ENCODE results near the gene TP53I13. TPM values are rescaled to one million over a fixed set of nuclear protein-coding genes. Genes with fewer than 3 reads are reported as not detected.

TP53I13 gene
- total RNA-seq, 1 experiment from 2014 or later, result 123 TPM

DNA sequence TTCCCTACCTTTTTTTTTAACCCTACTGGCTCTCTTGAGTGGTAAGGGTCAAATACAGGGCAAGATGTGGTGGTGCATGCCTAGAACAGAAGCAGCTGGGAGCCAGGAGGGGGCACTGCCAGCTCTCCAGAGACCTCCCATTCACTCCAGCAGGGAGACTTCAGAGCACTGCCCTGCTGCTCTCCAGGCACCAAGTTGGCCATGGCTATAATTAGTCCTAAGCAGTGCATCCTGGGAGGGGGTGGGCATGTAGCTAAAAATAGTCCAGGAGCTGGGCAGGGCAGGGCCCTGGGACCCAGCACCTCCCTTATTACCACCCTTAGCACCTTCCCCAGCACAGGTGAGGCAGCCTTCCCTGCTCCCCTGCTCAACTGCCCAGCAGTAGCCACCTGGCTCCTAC lies 50.8 kb downstream of the TP53I13 start:
- no peaks in the 10 kb centered on the region for H3K36me3 ChIP-seq (ENCODE audit: control insufficient read depth, insufficient read depth, low read length)
- BruUV-seq (replicated peaks), result no TSS peak
- ATAC-seq, result no peak
- ChIA-PET CTCF (interaction anchor here (0.7 to 1.4 kb wide), 3 partner anchors 43 to 160 kb away, joined by 3 to 4 read pairs (median 4); no protein-coding TSS in a partner anchor), POLR2A (no interaction called here)
- peaks cover 48% of the 10 kb centered on the region for H3K4me1 ChIP-seq (ENCODE audit: control insufficient read depth, insufficient read depth, low read length)
- no peak for DNase-seq (ENCODE audit: low read depth, low spot score)
- intact Hi-C loops (cut with micrococcal nuclease; ENCODE audit: unreplicated experiment), result no loop called here
- H3K27me3 ChIP-seq (ENCODE audit: control insufficient read depth, insufficient read depth, low read length), result no peaks in the 10 kb centered on the region
- no peaks in the 10 kb centered on the region for H3K9me3 ChIP-seq (ENCODE audit: control insufficient read depth, insufficient read depth, low read depth, low read length)
- H3K4me3 ChIP-seq (ENCODE audit: low read depth in 2 of 2, low read length in 2 of 2), result no peak overlapping the region
- TF ChIP-seq, protein P1, sequence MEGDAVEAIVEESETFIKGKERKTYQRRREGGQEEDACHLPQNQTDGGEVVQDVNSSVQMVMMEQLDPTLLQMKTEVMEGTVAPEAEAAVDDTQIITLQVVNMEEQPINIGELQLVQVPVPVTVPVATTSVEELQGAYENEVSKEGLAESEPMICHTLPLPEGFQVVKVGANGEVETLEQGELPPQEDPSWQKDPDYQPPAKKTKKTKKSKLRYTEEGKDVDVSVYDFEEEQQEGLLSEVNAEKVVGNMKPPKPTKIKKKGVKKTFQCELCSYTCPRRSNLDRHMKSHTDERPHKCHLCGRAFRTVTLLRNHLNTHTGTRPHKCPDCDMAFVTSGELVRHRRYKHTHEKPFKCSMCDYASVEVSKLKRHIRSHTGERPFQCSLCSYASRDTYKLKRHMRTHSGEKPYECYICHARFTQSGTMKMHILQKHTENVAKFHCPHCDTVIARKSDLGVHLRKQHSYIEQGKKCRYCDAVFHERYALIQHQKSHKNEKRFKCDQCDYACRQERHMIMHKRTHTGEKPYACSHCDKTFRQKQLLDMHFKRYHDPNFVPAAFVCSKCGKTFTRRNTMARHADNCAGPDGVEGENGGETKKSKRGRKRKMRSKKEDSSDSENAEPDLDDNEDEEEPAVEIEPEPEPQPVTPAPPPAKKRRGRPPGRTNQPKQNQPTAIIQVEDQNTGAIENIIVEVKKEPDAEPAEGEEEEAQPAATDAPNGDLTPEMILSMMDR (IDR thresholded peaks at IDR 0.05), result peak; percentile 70
- TF ChIP-seq SIN3A (IDR thresholded peaks at IDR 0.05; ENCODE audit: borderline replicate concordance, insufficient read depth, low read depth, low read length) (no peak), POLR2AphosphoS5 (IDR thresholded peaks at IDR 0.05; ENCODE audit: low read depth, low read length) (no peak)
- in situ Hi-C loops (cut with HindIII; ENCODE audit: low pct_unique_long_range_greater_than_20kb, low sequenced_read_pairs), result no loop called here
- H3K27ac ChIP-seq (ENCODE audit: low read length), result no peak overlapping the region

DNA sequence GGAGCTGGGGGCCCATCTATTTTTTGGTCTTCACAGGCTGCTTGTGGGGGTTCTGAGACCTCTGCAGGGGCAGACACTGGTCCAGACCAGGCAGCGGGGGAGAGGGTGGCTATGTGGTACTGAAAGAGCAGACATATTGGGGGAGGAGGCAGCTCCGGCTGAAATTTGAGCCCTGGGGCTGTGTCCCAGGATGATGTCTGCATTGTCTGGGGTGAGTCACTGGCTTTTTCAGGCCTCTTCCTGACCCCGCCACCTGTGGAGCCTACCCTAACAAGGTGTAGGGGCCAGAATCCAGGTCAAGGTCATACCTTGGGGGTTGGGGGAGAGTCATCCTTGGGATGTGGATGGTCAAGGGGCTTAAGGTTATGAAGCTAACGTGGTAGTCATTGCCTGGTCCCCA lies 51.8 kb downstream of the TP53I13 start:
- ChIA-PET CTCF (no interaction called here), POLR2A (no interaction called here)
- BruUV-seq (replicated peaks), result no TSS peak
- no peaks in the 10 kb centered on the region for H3K9me3 ChIP-seq (ENCODE audit: control insufficient read depth, insufficient read depth, low read depth, low read length)
- in situ Hi-C loops (cut with HindIII; ENCODE audit: low pct_unique_long_range_greater_than_20kb, low sequenced_read_pairs), result no loop called here
- intact Hi-C loops (cut with micrococcal nuclease; ENCODE audit: unreplicated experiment), result no loop called here
- ATAC-seq (no peak), DNase-seq (ENCODE audit: low read depth, low spot score) (no peak)
- TF ChIP-seq, protein P1 (IDR thresholded peaks at IDR 0.05), result no peak
- TF ChIP-seq POLR2AphosphoS5 (IDR thresholded peaks at IDR 0.05; ENCODE audit: low read depth, low read length), result no peak
- no peak for TF ChIP-seq SIN3A (IDR thresholded peaks at IDR 0.05; ENCODE audit: borderline replicate concordance, insufficient read depth, low read depth, low read length)
- TF ChIP-seq, protein P2, sequence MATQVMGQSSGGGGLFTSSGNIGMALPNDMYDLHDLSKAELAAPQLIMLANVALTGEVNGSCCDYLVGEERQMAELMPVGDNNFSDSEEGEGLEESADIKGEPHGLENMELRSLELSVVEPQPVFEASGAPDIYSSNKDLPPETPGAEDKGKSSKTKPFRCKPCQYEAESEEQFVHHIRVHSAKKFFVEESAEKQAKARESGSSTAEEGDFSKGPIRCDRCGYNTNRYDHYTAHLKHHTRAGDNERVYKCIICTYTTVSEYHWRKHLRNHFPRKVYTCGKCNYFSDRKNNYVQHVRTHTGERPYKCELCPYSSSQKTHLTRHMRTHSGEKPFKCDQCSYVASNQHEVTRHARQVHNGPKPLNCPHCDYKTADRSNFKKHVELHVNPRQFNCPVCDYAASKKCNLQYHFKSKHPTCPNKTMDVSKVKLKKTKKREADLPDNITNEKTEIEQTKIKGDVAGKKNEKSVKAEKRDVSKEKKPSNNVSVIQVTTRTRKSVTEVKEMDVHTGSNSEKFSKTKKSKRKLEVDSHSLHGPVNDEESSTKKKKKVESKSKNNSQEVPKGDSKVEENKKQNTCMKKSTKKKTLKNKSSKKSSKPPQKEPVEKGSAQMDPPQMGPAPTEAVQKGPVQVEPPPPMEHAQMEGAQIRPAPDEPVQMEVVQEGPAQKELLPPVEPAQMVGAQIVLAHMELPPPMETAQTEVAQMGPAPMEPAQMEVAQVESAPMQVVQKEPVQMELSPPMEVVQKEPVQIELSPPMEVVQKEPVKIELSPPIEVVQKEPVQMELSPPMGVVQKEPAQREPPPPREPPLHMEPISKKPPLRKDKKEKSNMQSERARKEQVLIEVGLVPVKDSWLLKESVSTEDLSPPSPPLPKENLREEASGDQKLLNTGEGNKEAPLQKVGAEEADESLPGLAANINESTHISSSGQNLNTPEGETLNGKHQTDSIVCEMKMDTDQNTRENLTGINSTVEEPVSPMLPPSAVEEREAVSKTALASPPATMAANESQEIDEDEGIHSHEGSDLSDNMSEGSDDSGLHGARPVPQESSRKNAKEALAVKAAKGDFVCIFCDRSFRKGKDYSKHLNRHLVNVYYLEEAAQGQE (IDR thresholded peaks at IDR 0.05; ENCODE audit: insufficient read depth in 1 of 2, low read depth in 2 of 2, low read length in 1 of 2), result no peak
- TF ChIP-seq TCF7L2 (IDR thresholded peaks at IDR 0.05; ENCODE audit: low read depth, low read length), result no peak
- H3K36me3 ChIP-seq (ENCODE audit: control insufficient read depth, insufficient read depth, low read length), result no peaks in the 10 kb centered on the region
- H3K4me3 ChIP-seq (ENCODE audit: low read depth in 2 of 2, low read length in 2 of 2), result no peak overlapping the region
- no peaks in the 10 kb centered on the region for H3K27me3 ChIP-seq (ENCODE audit: control insufficient read depth, insufficient read depth, low read length)
- H3K4me1 ChIP-seq (ENCODE audit: control insufficient read depth, insufficient read depth, low read length), result peaks cover 38% of the 10 kb centered on the region
- no peak overlapping the region for H3K27ac ChIP-seq (ENCODE audit: low read length)

Data from Panc1 (cell line).